GM19239 (cell line): Measurements from ENCODE around the gene GTF2F2.
"Not testable (repeated sequence)": the region's sequence is repeated elsewhere in the genome, so short reads cannot be mapped to it uniquely, and the experiment has no call there.

Source experiments
- DNase-seq: peaks from one replicate; pipeline ENCODE4 v3.0.0; 2011; ENCODE audit warnings: low spot score; ENCODE audit not compliant: insufficient read length
- FAIRE-seq: peaks from 2 replicates; lab custom pipeline; 2011; peaks lifted over from hg19 to GRCh38; lab: Jason Lieb, UNC

The GTF2F2 gene

DNA sequence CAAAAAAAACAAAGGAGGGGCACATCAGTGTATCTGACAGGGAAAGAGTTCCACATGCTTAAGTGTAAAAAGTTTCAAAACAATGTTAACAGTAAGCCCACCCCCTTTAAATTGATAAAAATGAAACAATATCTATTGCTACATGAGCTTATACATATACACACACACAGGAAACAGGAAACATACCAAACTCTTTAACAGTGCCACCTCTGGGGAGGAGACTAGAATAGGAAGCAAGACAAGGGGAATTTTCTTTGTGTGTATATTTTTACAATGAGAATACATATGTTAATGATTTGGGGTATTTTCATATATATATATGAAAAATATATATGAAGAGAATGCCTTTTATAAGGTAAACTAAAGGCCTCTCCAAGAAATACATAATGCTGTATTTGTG, 175.9 kb downstream of the GTF2F2 start:
- FAIRE-seq: no peak
- DNase-seq: no peak

DNA sequence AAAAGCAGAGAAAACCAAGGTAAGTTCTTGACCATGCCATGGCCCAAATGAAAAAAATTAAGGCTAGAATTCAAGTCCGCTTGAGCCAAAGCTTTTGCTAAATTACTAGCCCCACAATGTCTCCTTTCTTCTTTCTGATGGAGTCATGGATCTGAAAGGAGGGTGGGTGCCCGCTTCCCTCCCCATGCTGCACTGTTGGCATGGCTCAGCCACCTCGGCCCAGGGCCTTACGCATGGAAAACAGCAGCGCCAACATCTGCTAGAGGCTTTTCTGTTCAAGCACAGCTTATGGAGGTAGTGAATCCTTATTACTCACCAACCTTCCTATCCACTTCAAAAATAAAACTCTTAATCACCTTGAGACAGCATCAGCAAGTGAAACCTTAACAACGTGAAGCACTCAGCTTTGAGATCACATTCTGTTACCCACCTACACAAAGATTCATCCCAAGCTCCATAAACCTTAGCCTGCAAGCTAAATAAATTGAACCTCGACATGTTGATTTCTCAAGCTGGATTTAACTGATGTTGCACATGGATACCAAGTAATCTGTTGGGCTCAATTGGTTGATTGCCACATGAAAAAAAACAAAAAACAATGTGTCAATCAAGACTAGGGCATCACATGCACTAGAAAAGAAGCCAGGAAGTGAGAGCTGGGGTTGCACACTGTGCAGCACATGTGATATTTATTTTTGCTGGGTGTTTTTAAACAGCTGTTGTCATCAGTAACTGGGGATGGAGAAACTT, 177.3 kb downstream of the GTF2F2 start:
- no peak for DNase-seq
- no peak for FAIRE-seq

GRCh38 chr13:45298206-45298505, 177.8 kb downstream of the GTF2F2 start:
- FAIRE-seq: no peak
- no peak for DNase-seq

- DNase-seq, FAIRE-seq: not testable (repeated sequence)
Observed at GRCh38 chr13:45298550-45298949, 178.2 kb downstream of the GTF2F2 start.

GRCh38 chr13:45299194-45299593, 178.9 kb downstream of the GTF2F2 start:
- DNase-seq: no peak
- FAIRE-seq: no peak

GRCh38 chr13:45300190-45300985, 180.1 kb downstream of the GTF2F2 start:
- DNase-seq: no peak
- FAIRE-seq: no peak

DNA sequence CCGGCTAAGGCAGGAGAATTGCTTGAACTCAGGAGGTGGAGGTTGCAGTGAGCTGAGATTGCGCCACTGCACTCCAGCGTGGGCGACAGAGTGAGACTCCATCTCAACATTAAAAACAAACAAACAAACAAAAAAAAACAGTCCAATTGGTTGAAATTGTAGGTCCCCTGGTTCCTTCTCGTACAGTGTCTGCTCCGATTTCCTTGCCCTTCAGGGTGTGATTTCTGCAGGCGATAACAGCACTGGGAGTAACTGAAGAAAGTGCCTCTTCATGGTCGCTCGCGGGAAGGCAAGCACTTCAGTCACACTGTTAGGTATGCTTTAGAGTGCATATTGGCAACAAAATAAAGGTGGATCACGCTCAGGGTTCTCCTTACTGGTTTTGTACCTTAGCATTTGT, 181.0 kb downstream of the GTF2F2 start:
- FAIRE-seq (no peak), DNase-seq (no peak)

GRCh38 chr13:45302507-45302906, 182.2 kb downstream of the GTF2F2 start:
- DNase-seq (no peak), FAIRE-seq (no peak)

GRCh38 chr13:45303026-45303425, 182.7 kb downstream of the GTF2F2 start:
- no peak for FAIRE-seq
- DNase-seq: no peak

- DNase-seq (no peak), FAIRE-seq (no peak)
Observed at GRCh38 chr13:45303866-45304265, 183.6 kb downstream of the GTF2F2 start.

GRCh38 chr13:45305079-45305478, 184.8 kb downstream of the GTF2F2 start:
- DNase-seq (no peak), FAIRE-seq (no peak)

DNA sequence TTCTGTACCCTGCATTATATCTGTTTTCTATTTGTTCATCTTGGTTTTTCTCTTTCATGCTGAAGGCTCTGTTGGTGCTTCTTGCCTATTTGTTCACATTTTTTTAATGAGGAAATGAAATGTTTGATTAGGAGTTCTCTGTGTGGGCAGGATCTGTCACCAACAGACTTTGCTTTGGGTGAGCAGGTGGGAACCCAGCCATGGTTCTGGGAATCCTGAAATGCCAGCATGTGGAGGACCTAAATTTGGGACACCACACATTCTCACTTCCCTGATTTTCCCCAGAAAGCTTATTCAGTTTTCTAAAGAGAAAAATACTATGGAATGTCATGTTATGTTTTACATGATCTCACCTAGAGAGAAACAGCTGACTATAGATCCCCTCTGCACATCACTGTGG, 186.7 kb downstream of the GTF2F2 start:
- DNase-seq (no peak), FAIRE-seq (no peak)

DNA sequence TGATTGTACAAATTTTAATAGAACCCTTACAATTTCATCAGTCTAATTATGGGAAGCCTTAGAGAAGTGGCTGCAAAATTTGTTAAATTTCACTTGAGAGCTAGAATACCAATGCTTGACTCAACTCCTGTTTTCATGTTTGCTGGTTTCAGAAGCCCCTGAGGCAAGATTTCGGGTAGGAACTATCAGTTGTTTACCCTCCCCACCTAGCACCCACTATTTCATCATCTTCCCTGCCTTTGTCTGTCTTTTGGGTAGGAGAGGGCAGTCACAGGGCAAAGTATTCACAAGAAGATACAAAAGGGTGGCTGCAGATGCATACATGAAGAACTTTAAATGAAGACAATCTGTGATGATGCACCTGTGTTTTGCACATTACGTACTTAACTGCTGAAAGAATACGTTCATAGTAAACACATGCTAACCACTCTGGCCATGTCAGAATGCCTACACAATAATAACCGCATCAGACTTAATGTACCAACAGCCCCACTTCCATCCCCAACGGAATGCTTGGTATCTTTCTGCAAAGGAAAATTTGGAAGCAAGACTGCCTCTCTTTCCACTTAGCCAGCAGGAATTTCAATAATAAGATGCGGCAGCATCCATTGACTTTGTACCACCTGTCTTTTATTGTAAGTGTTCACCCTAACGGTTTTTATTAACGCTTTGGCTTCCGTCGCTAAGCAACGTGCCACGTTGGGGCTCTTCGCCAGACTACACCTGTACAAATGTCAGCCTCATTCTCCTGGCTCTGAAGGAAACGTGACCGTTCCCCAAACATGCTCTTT, 190.2 kb downstream of the GTF2F2 start:
- no peak for FAIRE-seq

DNA sequence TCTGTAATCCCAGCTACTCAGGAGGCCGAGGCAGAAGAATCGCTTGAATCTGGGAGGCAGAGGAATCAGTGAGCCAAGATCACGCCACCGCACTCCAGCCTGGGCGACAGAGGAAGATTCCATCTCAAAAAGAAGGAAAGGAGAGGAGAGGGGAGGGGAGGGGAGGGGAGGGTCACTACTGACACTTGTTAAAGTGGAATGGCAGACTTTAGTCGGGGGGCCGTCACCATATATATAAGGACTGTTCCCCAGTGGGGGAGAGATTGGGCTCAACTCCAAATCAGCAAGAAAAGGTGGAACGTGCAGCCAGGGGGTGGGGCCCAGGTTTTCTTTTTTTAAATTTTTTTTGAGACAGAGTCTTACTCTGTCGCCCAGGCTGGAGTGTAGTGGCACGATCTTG, 194.5 kb downstream of the GTF2F2 start:
- DNase-seq (no peak), FAIRE-seq (no peak)

More for the DNA sequence above, 190.2 kb downstream of the GTF2F2 start:
- no peak for DNase-seq

GRCh38 chr13:45315520-45316167, 195.3 kb downstream of the GTF2F2 start:
- DNase-seq (no peak), FAIRE-seq (no peak)

GRCh38 chr13:45316338-45316737, 196.0 kb downstream of the GTF2F2 start:
- DNase-seq: peak; percentile 43
- peak; percentile 14 for FAIRE-seq

- peak; percentile 18 for FAIRE-seq
- no peak for DNase-seq
Observed at GRCh38 chr13:45316996-45317395, 196.7 kb downstream of the GTF2F2 start.

DNA sequence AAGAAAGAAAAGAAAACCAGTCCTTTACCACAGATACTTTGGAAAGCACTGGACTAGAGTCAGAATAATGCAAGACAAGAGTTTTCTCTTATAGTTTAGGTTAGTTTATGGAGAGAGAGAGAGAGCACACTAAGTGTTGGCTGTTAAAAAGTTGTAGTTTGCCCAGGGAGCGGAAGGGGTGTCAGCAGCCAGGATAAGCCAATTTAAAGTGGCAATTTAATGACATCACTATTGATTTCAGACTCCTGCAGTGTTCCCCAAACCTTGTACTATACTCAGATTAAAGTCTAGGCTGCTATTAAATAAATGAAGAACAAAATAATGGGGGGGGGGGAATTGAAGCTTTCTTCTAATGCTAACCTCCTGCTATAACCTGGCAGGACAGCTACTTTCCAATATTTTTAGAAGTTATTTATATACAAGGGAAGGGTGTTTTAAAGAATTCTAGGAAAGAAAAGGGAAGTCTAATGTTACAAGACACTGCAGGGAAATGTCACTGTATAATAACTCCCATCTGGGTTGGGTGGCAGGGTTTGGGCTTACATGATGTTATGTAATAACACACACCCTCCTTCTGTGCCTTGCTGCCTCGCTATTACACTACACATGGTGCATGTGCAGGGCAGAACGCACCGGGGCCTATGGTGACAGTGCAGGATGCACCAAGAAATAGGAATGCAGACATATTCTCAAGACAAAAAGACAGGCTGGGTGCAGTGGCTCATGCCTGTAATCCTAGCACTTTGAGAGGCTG, 200.7 kb downstream of the GTF2F2 start:
- no peak for FAIRE-seq
- DNase-seq: no peak

DNA sequence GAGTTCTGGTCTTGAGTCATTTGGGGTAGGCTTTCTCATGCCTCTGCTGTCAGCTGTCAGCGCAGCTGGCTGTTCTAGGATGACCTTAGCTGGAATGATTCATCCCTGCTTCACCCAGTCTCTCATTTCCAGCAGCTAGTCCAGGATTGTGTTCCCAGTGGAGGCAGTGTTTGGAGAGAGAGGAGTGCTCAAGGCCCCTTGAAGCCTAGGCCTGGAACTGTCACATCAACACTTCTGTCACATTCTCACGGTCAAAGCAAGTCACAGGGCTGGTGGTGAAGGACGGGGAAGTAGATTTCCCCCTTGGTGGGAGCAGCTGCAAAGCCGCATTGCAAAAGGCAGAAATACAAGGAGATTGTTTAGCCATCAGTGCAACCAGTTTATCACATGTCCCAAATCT, 205.5 kb downstream of the GTF2F2 start:
- FAIRE-seq (no peak), DNase-seq (no peak)
